Stimulated activated CD4-positive, alpha-beta T cell treated with anti-CD3 and anti-CD28 coated beads, Interleukin-2, amount 100 ng/mL, for 48 hours (primary cell): ENCODE measurements around the gene TBL1X.
"Not testable (repeated sequence)": the region's sequence is repeated elsewhere in the genome, so short reads cannot be mapped to it uniquely, and the experiment has no call there.

ENCODE experiments used
- DNase-seq, 2 donors: peaks; one replicate each; pipeline ENCODE4 v3.0.0-alpha.2; 2020

Gene TBL1X

DNA sequence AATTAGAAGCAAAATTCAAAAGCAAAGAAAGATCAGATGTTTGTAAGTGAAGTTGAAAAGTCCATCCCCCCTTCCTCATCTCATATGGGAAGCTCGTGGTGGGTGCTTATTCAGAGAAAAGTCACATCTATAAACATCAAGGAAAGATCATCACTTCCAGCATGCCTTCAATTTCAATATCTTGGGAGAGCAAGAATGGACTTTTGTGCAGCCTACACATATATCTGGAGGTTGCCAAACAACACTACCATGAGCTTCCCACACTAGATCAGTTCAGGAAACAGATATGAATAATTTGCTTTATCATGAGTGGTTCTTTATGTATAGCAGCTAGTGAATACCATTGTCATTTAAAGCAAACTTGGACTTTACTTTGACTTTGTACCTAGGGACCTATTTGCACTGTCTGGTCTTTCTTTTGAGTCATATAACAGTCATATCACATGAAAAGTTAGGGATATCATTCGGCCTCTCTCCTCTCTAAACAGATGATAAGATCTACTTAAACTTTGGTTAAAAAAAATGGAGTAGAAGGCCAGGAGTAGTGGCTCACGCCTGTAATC, 5.6 kb upstream of the TBL1X start:
- no peak for DNase-seq

DNA sequence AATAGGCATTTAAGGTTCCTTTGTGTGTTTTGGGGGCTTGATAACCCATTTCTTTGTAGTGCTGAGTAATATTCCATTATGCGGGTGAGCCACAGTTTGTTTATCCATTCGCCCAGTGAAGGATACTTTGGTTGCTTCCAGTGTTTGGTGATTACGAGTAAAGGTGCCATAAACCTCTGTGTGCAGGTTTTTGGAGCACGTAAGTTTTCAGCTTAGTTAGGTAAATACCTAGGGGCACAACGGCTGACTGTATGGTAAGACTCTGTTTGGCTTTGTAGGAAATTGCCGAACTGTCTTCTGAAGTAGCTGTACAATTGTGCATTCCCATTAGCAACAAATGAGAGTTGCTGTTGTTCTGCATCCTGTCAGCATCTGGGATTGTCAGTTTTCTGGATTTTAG, 3.8 kb upstream of the TBL1X start:
- DNase-seq, result no peak

DNA sequence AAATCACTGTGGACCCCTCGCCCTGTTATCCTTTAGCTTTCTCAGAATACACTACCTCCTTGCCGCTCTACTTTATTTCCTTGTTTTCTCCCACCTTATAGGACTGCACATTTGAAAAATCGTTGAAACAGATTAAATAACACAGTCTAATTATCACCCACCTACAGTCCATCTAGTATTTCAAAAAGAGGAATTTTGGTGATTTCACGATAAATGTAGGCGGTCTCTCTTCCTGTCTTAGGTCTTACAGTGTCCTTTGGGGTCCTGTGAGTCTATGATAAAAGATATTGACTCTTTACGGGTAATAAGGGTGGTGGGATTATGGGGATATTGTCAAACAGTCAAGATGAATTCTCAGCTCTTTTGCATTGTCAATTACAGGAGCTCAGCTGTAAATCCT, 2.4 kb upstream of the TBL1X start:
- no peak for DNase-seq

DNA sequence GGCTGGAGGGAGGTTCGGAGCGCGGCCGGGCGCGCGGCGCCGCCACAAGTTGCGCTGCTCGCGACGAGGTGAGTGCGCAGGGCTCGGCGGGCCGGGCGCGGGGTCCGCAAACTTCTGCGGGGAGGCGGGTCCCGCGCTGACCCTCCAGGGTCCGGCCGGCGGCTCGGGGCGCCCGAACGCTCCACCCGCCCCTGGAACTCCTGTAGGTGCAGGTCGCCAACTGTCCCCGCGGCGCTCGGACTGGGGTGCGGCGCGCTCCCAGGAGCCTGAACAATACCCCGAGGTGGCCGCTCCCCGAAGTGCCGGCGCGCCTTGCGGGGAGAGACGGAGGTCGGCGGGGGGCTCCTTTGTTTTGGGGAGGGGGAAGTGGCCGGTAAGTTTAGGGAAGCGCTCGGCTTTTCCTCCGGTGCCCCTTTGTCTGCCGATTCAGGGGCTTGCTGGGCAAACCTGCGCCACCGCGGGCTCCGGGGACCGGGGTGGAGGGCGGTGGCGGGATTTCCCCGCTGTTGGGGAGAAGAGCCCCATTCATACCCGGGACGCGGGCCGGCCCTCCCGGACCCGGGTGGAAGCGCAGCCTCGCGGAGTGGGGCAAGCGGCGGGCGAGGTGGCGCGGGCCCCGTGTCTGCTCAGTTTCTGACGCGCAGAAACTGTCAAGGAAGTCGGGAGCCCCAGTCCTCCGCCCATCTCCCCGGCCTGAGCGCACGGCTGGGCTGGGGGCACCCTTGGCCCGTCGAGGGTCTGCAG, 694 bp downstream of the TBL1X start:
- DNase-seq, result peak in 1 of 2 donors; percentile 9

DNA sequence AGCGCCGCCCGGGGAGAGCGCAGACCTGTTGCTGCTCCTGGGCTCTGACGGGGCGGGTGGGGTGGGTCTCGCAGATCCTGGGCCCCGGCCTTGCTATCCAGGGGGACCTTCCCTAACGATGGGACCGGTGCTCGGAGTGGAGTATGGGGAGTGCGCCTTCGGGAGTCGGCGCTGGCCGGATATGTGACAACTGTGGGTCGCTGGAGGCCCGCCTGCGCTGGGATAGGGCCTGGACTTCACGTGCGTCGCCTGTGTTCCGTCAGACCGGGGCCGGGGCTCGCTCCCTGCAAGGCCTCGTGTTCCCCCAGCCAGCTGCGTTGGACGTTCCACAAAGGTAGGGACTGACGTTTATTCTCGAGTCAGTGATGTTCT, 1.3 kb downstream of the TBL1X start:
- DNase-seq, result peak in 1 of 2 donors; percentile 13

GRCh38 chrX:9466736-9467135, 1.9 kb downstream of the TBL1X start:
- DNase-seq, result no peak

DNA sequence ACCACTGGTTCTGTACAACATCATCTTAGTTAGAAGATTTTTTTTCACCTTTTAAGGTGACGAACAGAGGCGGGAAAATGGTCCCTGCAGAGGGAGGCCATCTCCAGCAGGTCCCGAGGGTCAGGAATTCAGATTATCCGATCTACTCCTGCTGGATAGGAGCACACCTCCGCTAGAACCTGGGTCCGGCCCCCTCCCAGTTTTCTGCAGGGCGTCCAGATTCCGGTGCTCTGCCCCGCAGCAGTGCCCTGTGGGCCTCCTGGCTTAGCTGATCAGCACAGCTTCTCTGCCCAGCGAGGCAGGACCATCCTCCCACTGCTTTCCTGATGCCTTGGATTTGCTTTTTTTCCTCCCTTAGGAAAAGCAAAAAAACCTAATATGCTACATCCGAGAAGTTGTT, 2.3 kb downstream of the TBL1X start:
- no peak for DNase-seq

- no peak for DNase-seq
These were observed 2.9 kb downstream of the TBL1X start for GRCh38 chrX:9467751-9468150.

- no peak for DNase-seq
These were observed 6.7 kb downstream of the TBL1X start for GRCh38 chrX:9471571-9471985.

DNA sequence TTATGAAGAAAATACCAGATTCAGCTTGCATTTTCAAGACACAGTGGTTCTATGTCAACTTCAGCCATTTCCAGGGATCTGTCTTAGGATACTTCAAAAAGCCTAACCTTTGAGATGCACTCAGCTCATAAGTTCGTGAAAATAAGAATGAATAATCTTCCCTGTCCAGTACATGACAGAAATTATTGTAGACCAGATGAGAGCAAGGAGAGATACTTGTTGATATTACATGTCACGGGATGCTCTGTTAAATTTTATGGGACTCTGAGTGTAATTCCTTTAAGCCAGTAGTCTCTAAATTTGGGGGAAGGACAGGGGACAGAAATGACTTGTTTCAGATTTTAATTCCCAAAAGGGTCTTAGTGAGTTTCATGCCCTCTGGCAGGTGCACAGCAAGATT, 8.8 kb downstream of the TBL1X start:
- no peak for DNase-seq

DNA sequence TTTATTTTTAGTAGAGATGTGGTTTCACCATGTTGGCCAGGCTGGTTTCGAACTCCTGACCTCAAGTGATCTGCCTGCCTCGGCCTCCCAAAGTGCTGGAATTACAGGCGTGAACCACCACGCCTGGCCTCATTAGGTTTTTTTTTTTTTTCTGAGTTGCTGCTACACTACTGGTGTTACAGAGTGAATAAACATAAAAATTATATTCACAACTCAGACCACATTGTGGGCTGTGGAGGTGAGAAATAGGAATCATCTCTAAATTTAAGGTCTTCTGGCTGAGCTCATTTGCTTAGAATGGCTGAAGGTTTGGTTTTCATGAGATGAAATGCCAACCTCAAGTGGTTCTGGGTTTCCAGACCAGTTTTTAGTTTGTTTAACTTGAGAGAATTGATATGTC, 10.6 kb downstream of the TBL1X start:
- not testable (repeated sequence) for DNase-seq

DNA sequence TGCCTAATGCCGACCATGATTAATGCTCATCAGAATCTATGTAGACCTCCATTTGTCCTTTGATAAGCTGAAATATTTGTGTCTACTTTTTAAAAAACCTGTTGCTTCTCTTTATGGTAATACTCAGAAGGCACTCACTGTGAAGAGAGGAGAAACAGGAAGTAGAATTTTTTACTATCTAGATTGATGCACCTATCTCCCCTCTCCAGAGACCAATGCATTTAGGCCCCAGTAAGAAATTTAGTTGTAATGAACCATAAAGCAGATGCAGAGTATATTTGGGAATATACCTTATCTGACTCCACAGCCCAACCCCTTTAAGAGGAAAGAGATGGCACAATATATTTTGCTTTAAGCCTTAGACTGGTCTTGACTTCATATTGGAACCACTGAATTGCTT, 11.1 kb downstream of the TBL1X start:
- no peak for DNase-seq

- DNase-seq, result no peak
These were observed 12.1 kb downstream of the TBL1X start for GRCh38 chrX:9476810-9477575.

GRCh38 chrX:9482408-9482807, 17.6 kb downstream of the TBL1X start:
- DNase-seq, result no peak

GRCh38 chrX:9482837-9483236, 18.0 kb downstream of the TBL1X start:
- no peak for DNase-seq

DNA sequence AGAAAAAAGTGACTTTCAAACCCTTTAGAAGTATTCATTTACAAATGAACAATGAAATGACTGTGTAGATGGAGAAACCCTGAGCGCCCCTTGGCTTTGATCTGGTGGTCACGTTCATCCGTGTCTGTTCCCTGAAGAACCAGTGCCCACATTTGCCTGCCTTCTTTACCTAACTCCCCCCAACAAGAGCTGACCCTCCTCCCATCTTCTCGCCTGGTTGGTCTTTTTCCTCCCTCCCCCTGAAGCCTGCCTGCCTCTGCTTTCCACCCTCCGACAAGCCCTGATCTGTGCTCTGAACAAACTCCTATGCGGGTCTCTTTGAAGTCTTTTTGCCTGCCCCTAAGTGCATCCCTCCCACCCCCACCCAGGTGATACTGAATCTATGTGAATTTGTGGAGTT, 18.5 kb downstream of the TBL1X start:
- no peak for DNase-seq

DNA sequence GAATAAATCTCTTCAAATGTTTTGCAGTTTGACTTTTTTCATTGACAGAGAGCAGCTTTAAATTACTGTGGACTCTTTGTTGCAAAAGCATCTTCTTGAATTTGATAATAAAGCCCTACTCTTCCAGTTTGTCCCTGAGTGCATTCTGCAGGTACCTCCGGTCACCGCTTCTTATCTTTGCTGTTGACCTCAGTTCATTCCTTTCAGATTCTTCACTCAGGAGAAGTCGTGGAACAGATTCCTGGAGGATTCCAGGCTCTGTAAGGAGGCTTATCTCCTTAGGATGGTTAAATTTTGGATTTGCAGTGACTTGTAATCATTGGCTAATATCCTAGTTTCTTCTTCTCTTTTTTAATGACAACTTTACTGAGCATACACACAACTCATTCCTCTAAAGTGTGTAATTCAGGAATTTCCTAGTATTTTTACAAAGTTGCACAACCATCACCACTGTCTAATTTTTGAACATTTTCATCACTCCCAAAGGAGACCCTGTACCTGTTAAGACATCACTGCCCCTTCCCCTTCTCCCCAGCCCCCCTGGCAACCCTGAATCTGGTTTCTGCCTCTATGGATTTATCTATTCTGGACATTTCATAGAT, 22.0 kb downstream of the TBL1X start:
- DNase-seq, result no peak

DNA sequence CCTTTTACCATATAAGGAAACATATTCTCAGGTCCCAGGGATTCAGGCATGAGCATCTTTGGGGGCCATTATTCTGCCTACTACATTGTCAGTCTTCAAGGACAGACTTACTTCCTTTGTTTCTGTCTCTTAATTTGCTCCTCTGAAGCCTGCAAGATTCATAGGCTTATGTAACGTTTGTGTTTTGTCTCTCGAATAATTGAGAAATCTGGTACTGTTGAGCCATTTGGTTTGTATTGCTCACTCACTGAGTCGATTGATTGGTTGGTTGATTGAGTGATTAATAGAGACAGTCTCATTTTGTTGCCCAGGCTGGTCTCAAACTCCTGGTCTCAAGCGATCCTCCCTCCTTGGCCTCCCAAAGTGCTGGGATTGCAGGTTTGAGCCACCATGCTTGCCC, 23.7 kb downstream of the TBL1X start:
- DNase-seq, result no peak

GRCh38 chrX:9489234-9489633, 24.4 kb downstream of the TBL1X start:
- DNase-seq, result no peak

DNA sequence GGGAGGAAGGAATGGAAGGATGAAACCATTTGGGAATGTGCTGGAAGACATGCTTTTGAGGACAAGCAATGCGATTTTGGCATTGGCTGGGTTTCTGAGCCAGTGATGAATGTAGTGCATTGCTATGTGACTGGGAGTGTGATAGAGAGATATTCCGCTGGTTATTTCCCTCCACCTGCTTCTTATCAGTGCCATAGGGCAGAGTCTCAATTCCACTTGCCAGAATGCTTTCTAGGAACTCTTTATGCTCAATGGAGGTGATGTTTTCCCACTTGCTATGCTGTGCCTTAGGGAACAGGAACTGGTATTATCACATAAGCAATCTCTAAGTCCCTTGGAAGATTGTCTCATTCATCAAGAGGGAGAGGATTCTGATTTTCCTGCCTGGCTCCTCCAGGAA, 28.0 kb downstream of the TBL1X start:
- no peak for DNase-seq

DNA sequence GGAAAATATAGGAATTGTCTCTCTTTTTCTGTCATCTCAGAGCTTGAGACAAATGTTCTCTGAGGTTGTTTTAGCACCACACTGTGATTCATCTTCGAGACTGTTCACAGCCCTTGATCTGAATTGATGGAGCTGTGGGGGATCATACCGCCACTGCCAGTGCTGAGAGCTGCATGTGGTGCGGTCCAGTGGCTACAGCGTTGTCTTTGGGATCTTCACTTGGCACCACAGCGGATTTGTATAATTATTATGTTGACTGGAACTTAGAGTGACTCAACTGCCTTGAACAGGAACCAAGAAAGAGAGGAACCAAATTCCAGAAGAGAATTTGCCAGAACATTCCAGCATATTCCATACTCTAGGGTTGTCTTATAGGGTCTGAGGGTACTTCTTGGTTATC, 29.1 kb downstream of the TBL1X start:
- no peak for DNase-seq

- DNase-seq, result no peak
These were observed 29.9 kb downstream of the TBL1X start for GRCh38 chrX:9494771-9495170.

GRCh38 chrX:9495496-9495895, 30.6 kb downstream of the TBL1X start:
- DNase-seq, result no peak

DNA sequence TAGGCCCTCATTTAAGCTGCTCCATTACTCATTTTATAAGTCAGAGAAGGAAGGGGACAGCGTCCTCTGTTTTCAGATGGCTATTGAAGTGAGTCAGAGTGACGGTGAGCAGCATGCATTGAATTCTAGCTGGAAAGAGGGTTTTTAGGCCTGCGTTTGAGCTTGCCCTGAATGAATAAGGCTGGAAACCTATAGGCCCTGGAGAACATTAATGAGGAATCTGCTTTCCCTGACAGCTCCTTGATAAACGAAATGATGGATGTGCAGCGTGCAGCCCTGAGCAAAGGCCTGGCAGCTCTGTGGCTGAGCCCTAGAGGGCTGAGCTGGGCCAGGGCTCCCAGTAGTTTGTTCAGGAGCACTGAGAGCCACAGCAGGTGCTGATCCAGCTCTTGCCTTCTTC, 33.4 kb downstream of the TBL1X start:
- DNase-seq, result no peak
